ENCODE measurements around the gene ORMDL3. TPM values are rescaled to one million over a fixed set of nuclear protein-coding genes. Genes with fewer than 3 reads are reported as not detected.

The ORMDL3 gene
- total RNA-seq, 1 donor from 2014 or later, result 26.6 TPM

- Histone ChIP-seq H3K36me3 (ENCODE audit: control insufficient read depth, insufficient read depth, low read length) (no peaks in the 10 kb centered on the region), H3K27me3 (ENCODE audit: control insufficient read depth, insufficient read depth, low read length) (no peaks in the 10 kb centered on the region), H3K4me3 (ENCODE audit: low read depth, low read length) (no peak overlapping the region)
- DNase-seq (ENCODE audit: low read depth), result peak; percentile 78
- TF ChIP-seq CTCF (IDR thresholded peaks at IDR 0.05; ENCODE audit: insufficient read depth, low read length, severe bottlenecking), result no peak
- no peak for FAIRE-seq
Observed at GRCh38 chr17:39929646-39930407, 2.4 kb upstream of the ORMDL3 start.

GRCh38 chr17:39928858-39929645, 1.7 kb upstream of the ORMDL3 start:
- no peak for TF ChIP-seq CTCF (IDR thresholded peaks at IDR 0.05; ENCODE audit: insufficient read depth, low read length, severe bottlenecking)
- Histone ChIP-seq H3K27me3 (ENCODE audit: control insufficient read depth, insufficient read depth, low read length) (no peaks in the 10 kb centered on the region), H3K4me3 (ENCODE audit: low read depth, low read length) (no peak overlapping the region), H3K36me3 (ENCODE audit: control insufficient read depth, insufficient read depth, low read length) (peaks cover 4% of the 10 kb centered on the region)
- DNase-seq (ENCODE audit: low read depth), result peak; percentile 97
- peak; percentile 83 for FAIRE-seq

- DNase-seq (ENCODE audit: low read depth) (no peak), FAIRE-seq (no peak)
- no peak for TF ChIP-seq CTCF (IDR thresholded peaks at IDR 0.05; ENCODE audit: insufficient read depth, low read length, severe bottlenecking)
- Histone ChIP-seq H3K36me3 (ENCODE audit: control insufficient read depth, insufficient read depth, low read length) (peaks cover 10% of the 10 kb centered on the region), H3K4me3 (ENCODE audit: low read depth, low read length) (peak overlapping the region; percentile 94), H3K27me3 (ENCODE audit: control insufficient read depth, insufficient read depth, low read length) (no peaks in the 10 kb centered on the region)
Observed at GRCh38 chr17:39927929-39928857, 792 bp upstream of the ORMDL3 start.

- DNase-seq (ENCODE audit: low read depth), result peak; percentile 35
- H3K4me3 ChIP-seq (ENCODE audit: low read depth, low read length), result peak overlapping the region; percentile 94
Observed at GRCh38 chr17:39926588-39927100, 757 bp downstream of the ORMDL3 start.

More at GRCh38 chr17:39926588-39927100, 757 bp downstream of the ORMDL3 start:
- TF ChIP-seq CTCF (IDR thresholded peaks at IDR 0.05; ENCODE audit: insufficient read depth, low read length, severe bottlenecking), result no peak
- peaks cover 18% of the 10 kb centered on the region for H3K36me3 ChIP-seq (ENCODE audit: control insufficient read depth, insufficient read depth, low read length)
- H3K27me3 ChIP-seq (ENCODE audit: control insufficient read depth, insufficient read depth, low read length), result no peaks in the 10 kb centered on the region
- no peak for FAIRE-seq
